Neutrophil (primary cell): Measurements from ENCODE around the gene CLCN7.

Experiments used
- H3K27ac ChIP-seq: fragments of 200-600 bp; sonication (generic); 2 replicates; pipeline ENCODE4 v1.5.1; 2016; ENCODE audit warnings: mild to moderate bottlenecking, moderate library complexity
- H3K27me3 ChIP-seq: fragments of 200-600 bp; sonication (generic); 2 replicates; pipeline ENCODE4 v1.6.0; 2016; ENCODE audit warnings: mild to moderate bottlenecking
- H3K36me3 ChIP-seq: fragments of 200-600 bp; sonication (generic); 2 replicates; pipeline ENCODE4 v1.5.1; 2017
- H3K4me1 ChIP-seq, 2 experiments: fragments of 200-600 bp in 1 of 2; sonication (generic) in 1 of 2; 1 replicate in 1 of 2; 2 replicates in 1 of 2; pipeline versions ENCODE4 v1.5.1 to v1.6.1; 2013 to 2016; ENCODE audit warnings: low read depth in 1 of 2, low read length in 1 of 2, mild to moderate bottlenecking in 1 of 2, moderate library complexity in 1 of 2; ENCODE audit not compliant: control insufficient read depth in 1 of 2, insufficient read depth in 1 of 2
- H3K4me3 ChIP-seq, 2 experiments: fragments of 200-600 bp in 1 of 2; sonication (generic) in 1 of 2; 1 replicate in 1 of 2; 2 replicates in 1 of 2; pipeline ENCODE4 v1.5.1; 2013 to 2016; ENCODE audit warnings: low read depth in 1 of 2, low read length in 1 of 2, mild to moderate bottlenecking in 1 of 2, moderate library complexity in 1 of 2
- H3K9me3 ChIP-seq: fragments of 200-600 bp; sonication (generic); 2 replicates; pipeline ENCODE4 v1.5.1; 2016
- TF ChIP-seq, protein P1 (sequence below): fragments of 200-600 bp; sonication (generic); IDR thresholded peaks from 2 replicates; pipeline ENCODE4 v1.5.1; 2016; ENCODE audit warnings: antibody characterized with exemption

CLCN7 gene

DNA sequence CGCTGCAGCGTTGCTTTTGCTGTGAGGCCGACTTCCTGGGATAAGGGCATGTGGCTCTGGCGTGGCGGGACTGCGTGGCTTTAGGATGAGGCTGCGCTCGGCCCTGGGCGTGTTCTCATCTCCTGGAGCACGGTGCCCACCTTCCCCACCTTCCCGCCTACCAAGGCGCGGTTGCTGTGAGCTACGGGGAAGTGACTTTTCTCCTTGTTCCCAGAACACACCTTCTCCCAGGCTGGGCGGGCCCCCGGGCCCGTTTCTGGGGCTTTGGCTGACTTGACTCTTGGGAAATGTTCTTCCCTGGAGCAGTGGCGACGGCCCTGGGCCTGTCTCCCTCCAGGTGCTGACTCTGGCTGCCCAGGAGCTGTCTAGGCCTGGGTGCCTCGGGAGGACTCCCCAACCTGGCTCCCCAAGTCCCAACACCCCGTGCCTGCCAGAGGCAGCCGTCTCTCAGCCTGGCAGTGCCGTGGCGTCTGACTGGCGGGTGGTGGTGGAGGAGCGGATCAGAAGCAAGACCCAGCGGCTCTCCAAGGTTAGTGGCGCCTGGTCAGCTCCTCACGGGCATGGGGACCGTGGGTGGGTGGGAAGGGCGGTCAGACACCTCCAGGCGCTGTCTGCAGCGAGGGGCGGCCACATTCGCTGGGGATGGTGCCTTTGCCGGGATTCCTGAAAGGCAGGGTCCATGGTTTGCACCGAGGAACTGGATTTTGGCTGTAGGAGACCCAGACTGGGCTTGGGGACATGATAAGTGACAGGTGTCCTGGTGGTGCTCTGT lies 30.4 kb upstream of the CLCN7 start:
- H3K4me3 ChIP-seq: no peak overlapping the region
- peaks cover 77% of the 10 kb centered on the region for H3K36me3 ChIP-seq
- TF ChIP-seq, protein P1, sequence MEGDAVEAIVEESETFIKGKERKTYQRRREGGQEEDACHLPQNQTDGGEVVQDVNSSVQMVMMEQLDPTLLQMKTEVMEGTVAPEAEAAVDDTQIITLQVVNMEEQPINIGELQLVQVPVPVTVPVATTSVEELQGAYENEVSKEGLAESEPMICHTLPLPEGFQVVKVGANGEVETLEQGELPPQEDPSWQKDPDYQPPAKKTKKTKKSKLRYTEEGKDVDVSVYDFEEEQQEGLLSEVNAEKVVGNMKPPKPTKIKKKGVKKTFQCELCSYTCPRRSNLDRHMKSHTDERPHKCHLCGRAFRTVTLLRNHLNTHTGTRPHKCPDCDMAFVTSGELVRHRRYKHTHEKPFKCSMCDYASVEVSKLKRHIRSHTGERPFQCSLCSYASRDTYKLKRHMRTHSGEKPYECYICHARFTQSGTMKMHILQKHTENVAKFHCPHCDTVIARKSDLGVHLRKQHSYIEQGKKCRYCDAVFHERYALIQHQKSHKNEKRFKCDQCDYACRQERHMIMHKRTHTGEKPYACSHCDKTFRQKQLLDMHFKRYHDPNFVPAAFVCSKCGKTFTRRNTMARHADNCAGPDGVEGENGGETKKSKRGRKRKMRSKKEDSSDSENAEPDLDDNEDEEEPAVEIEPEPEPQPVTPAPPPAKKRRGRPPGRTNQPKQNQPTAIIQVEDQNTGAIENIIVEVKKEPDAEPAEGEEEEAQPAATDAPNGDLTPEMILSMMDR: no peak
- H3K27ac ChIP-seq: no peak overlapping the region
- no peaks in the 10 kb centered on the region for H3K27me3 ChIP-seq
- no peaks in the 10 kb centered on the region for H3K9me3 ChIP-seq
- no peaks in the 10 kb centered on the region for H3K4me1 ChIP-seq

DNA sequence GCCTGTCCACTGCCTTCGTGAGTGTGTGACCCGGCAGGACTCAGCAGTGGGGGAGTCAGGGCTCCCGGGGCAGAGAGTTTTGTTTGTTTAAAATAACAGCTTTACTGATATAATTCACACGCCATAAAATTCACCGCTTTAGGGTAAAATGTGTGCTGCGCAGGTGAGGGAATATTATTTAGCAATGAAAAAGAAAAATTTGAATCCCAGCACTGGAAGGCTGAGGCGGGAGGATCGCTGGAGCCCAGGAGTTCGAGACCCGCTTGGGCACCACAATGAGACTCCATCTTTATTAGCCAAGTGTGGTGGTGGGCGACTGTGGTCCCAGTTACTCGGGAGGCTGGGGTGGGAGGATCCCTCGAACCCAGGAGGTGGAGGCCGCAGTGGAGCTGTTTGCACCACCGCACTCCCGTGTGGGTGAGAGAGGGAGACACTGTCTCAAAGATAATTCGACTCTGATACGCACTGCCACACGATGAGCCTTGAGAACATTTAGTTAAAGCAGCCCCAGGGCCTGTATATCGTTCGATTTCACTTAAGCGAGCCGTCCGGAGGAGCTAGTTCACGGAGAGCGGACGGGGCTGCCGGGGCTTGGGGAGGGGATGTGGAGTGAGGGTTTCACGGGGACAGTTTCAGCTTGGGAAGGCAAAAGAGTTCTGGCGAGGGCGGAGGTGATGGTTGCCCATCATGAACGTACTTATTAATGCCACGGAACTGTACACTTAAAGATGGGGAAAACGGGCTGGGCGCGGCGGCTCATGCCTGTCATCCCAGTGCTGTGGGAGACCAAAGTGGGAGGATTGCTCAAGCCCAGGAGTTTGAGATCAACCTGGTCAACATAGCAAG lies 28.5 kb upstream of the CLCN7 start:
- no peak overlapping the region for H3K4me3 ChIP-seq
- no peaks in the 10 kb centered on the region for H3K4me1 ChIP-seq
- no peaks in the 10 kb centered on the region for H3K27me3 ChIP-seq
- peaks cover 73% of the 10 kb centered on the region for H3K36me3 ChIP-seq
- H3K9me3 ChIP-seq: no peaks in the 10 kb centered on the region
- TF ChIP-seq, protein P1: no peak
- no peak overlapping the region for H3K27ac ChIP-seq

DNA sequence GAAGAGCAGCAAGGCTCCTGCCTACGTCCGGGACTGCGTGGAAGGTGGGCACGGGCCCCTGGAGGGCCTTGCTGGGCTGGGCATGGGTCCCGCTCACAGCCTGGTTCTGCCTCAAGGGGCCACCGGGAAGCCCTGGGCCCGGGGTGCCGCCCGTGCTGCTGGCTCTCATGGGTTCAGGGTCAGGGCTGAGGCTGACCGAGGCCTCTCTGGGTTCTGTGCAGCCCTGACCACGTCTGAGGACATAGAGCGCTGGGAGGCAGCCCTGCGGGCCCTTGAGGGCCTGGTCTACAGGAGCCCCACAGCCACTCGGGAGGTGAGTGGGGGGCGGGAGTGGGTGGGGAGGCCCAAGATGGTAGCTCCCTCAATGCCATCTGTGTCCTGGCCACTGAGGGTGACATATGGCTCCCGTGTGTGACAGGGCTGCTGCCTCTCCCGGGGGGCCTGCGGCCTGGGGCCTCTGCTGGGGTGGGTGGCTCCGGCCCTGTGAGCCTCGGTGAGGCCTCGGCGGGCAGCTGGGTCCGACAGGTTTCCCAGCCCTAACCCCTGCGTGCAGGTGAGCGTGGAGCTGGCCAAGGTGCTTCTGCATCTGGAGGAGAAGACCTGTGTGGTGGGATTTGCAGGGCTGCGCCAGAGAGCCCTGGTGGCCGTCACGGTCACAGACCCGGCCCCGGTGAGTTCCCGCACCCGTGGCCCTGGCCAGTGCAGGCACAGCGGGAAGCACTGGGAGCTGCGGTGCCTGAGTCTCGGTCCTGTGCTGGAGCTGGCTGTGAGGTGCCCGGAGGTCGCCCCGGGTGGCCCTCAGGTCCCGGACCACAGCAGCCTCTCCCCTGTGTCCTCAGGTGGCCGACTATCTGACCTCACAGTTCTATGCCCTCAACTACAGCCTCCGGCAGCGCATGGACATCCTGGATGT lies 27.5 kb upstream of the CLCN7 start:
- Histone ChIP-seq H3K27me3 (no peaks in the 10 kb centered on the region), H3K4me1 (no peaks in the 10 kb centered on the region), H3K4me3 (no peak overlapping the region), H3K27ac (no peak overlapping the region), H3K9me3 (no peaks in the 10 kb centered on the region), H3K36me3 (peaks cover 74% of the 10 kb centered on the region)
- TF ChIP-seq, protein P1: no peak

DNA sequence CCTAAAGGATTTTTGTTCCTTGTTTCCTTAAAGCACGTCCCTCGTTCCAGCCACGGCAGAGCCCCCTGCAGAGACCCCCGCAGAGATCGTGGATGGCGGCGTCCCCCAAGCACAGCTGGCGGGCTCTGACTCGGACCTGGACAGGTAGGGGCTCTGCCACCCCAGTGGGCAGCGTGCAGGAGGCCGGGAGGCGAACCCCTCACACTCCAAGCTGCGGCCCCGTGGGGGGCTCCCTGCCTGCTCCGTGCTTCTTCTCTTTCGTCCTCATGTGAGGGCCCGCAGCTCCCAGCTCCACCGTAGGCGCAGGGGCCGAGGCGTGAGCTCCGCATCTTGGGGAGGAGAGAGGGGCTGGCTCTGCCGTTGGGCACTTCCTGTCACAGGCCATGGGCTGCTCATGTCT lies 26.8 kb upstream of the CLCN7 start:
- H3K4me1 ChIP-seq: no peaks in the 10 kb centered on the region
- TF ChIP-seq, protein P1: no peak
- no peak overlapping the region for H3K4me3 ChIP-seq
- H3K27ac ChIP-seq: no peak overlapping the region
- no peaks in the 10 kb centered on the region for H3K27me3 ChIP-seq
- peaks cover 74% of the 10 kb centered on the region for H3K36me3 ChIP-seq
- H3K9me3 ChIP-seq: no peaks in the 10 kb centered on the region

DNA sequence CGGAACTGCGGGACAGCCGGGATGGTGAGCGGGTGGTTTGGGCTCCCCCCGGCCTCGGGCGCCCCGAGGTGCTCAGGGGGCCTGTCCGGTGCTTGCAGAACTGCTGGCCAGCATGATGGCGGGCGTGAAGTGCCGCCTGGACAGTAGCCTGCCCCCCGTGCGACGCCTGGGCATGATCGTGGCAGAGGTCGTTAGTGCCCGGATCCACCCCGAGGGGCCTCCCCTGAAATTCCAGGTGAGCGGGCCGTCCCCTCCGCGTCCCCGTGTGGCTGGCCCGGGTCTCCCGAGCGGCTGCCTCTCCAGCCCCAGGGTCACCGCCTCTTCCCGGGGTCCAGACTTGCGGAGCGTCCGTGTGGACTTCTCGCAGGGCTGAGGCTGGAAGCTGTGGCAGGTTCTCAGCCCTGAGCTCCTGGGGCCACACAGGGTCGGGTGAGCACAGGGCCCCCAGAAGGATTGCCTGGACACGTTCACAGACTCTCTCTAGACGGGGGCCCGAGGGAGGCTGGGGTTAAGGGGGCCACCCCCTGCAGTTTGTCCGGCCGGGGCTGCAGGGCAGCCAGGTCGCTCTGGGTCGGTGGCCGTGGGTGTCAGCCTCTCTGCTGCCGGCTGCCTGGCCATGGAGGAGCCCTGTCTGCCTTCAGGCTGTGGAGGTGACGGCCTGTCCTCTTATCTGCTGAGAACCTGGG lies 25.8 kb upstream of the CLCN7 start:
- H3K36me3 ChIP-seq: peaks cover 71% of the 10 kb centered on the region
- H3K9me3 ChIP-seq: no peaks in the 10 kb centered on the region
- H3K4me3 ChIP-seq: no peak overlapping the region
- no peaks in the 10 kb centered on the region for H3K27me3 ChIP-seq
- H3K27ac ChIP-seq: no peak overlapping the region
- no peaks in the 10 kb centered on the region for H3K4me1 ChIP-seq
- TF ChIP-seq, protein P1: no peak
